K562 (cell line): Measurements from ENCODE around the gene ANKRD10. TPM values are rescaled to one million over a fixed set of nuclear protein-coding genes. Genes with fewer than 3 reads are reported as not detected.

Source experiments
- CREBBP ChIP-seq: IDR thresholded peaks from one replicate; pipeline ENCODE4 v1.6.1; 2012; ENCODE audit warnings: low read depth, mild to moderate bottlenecking, control low read depth, inconsistent platforms, low read length
- ETS1 ChIP-seq: conservative IDR thresholded peaks from 2 replicates; pipeline ENCODE4 v1.6.1; 2011; ENCODE audit warnings: low read depth, mild to moderate bottlenecking, low read length; ENCODE audit not compliant: control insufficient read depth
- HOXB6 ChIP-seq: fragments of 250-450 bp; sonication (Bioruptor Pico); IDR thresholded peaks from 2 replicates; pipeline ENCODE4 v1.5.1; 2022; ENCODE audit warnings: mild to moderate bottlenecking, borderline replicate concordance
- MAFF ChIP-seq: IDR thresholded peaks from 2 replicates; pipeline ENCODE4 v1.6.1; 2012; ENCODE audit warnings: low read length, improper control_type of control experiment
- MNT ChIP-seq, 2 experiments: fragments of 450-650 bp; conservative IDR thresholded peaks; 2 replicates each; pipeline ENCODE4 v1.6.1; 2017; ENCODE audit warnings: mild to moderate bottlenecking in 2 of 2, moderate library complexity in 2 of 2
- MYBL2 ChIP-seq, 2 experiments: fragments of 450-650 bp in 1 of 2; sonication (generic) in 1 of 2; formaldehyde crosslinking in 1 of 2; IDR thresholded peaks; 2 replicates each; pipeline versions ENCODE4 v1.6.1 to v1.8.1; 2017 to 2022; ENCODE audit warnings: borderline replicate concordance in 1 of 2, inconsistent platforms in 1 of 2, low read depth in 1 of 2, mild to moderate bottlenecking in 1 of 2, missing genetic modification reagents in 1 of 2, moderate library complexity in 1 of 2
- SREBF2 ChIP-seq: sonication (generic); formaldehyde crosslinking; IDR thresholded peaks from 2 replicates; pipeline ENCODE4 v1.4.0; 2020; ENCODE audit warnings: mild to moderate bottlenecking, missing genetic modification reagents
- ZBTB1 ChIP-seq: sonication (generic); formaldehyde crosslinking; IDR thresholded peaks from 2 replicates; pipeline ENCODE4 v1.8.1; 2023; ENCODE audit warnings: missing genetic modification reagents, low read depth, mild to moderate bottlenecking, borderline replicate concordance
- ZNF3 ChIP-seq: fragments of 250-450 bp; sonication (Bioruptor Pico); IDR thresholded peaks from 2 replicates; pipeline ENCODE4 v1.5.0; 2021; ENCODE audit warnings: mild to moderate bottlenecking, moderate library complexity
- ZNF699 ChIP-seq: fragments of 250-450 bp; sonication (Bioruptor Pico); IDR thresholded peaks from 2 replicates; pipeline ENCODE4 v1.8.0; 2021; ENCODE audit warnings: mild to moderate bottlenecking, moderate library complexity; ENCODE audit not compliant: insufficient replicate concordance
- polyA plus RNA-seq, 8 experiments: library from polyadenylated mRNA; depleted of rRNA in 4 of 8; stranded (reverse) in 5 of 8; unstranded in 3 of 8; fragments of >200 nt; fragmentation: Nextera tagmentation in 2 of 8; fragmentation: Illumina TruSeq in 1 of 8; extraction: Ambion mirVana in 2 of 8; extraction: Trizol in 1 of 8; gene quantifications; 2 replicates each; pipeline versions ENCODE4 v1.2.1 to v1.2.3, GENCODE V29; 2011 to 2014; ENCODE audit warnings: inconsistent platforms in 1 of 8, missing spikeins in 1 of 8
- total RNA-seq, 7 experiments: library from RNA; depleted of rRNA in 6 of 7; stranded (reverse); fragments of >200 nt in 6 of 7; fragmentation: Illumina TruSeq in 2 of 7; extraction: Trizol in 2 of 7; gene quantifications; 2 replicates each; pipeline versions ENCODE4 v1.2.1 to v1.2.3, GENCODE V29; 2011 to 2021; ENCODE audit warnings: low replicate concordance in 1 of 7
- TF ChIP-seq, protein P1 (sequence below): fragments of 200-600 bp; sonication (generic); IDR thresholded peaks from one replicate; pipeline ENCODE4 v1.6.1; 2012; ENCODE audit warnings: mild to moderate bottlenecking, low read depth, low read length, inconsistent platforms

Gene ANKRD10
- total and polyA plus RNA-seq, 9 of the 15 experiments (the other 6 are each of a cell fraction or from before 2014, with no cell fraction given): 21.7 to 183 (median 45.0) TPM

DNA sequence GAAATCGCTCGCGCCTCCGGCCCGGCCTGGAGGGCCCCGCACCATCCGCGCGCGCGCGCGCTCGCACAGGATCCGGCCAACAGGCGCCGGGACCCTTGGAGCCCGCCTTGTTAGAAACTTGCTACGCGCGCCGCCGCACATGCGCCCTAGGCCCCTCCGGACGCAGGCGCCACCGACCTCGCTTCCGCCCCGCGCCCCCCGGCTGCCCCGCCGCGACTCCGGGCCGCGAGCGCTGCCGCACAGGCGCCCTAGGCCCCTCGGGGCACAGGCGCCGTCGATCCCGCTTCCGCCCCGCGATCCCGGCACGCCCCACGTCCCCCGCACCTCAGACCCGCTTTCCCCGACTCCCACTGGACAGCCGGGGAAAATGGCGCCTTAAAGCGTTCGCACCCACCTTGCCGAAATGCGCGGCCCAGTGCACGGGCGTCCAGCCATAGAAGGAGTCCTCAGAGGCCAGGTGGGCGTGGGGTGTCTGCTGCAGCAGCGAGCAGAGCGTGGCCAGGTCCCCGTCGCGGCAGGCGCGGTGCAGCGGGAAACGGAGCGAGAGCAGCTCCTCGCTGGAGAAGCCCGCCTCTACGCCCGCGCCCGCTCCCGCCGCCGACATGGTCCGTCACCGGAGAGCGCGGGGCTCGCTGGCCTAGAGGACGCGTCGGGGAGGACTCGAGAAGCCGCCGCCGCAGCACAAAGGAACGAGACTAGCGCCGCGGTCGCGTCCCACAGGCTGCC, 375 bp downstream of the ANKRD10 start (continued):
- no peak for TF ChIP-seq CREBBP
- TF ChIP-seq ZBTB1 (CRISPR knock-in tag): no peak
- TF ChIP-seq ZNF3 (CRISPR knock-in tag): no peak
- 0 out of 4 replicates have a peak, but pooled peaks of 1 of the 2 experiments have one; percentile 5 for TF ChIP-seq MNT (conservative IDR thresholded peaks at IDR 0.05)
- no peak for TF ChIP-seq SREBF2
- no peak for TF ChIP-seq HOXB6 (CRISPR knock-in tag)
- TF ChIP-seq, protein P1, sequence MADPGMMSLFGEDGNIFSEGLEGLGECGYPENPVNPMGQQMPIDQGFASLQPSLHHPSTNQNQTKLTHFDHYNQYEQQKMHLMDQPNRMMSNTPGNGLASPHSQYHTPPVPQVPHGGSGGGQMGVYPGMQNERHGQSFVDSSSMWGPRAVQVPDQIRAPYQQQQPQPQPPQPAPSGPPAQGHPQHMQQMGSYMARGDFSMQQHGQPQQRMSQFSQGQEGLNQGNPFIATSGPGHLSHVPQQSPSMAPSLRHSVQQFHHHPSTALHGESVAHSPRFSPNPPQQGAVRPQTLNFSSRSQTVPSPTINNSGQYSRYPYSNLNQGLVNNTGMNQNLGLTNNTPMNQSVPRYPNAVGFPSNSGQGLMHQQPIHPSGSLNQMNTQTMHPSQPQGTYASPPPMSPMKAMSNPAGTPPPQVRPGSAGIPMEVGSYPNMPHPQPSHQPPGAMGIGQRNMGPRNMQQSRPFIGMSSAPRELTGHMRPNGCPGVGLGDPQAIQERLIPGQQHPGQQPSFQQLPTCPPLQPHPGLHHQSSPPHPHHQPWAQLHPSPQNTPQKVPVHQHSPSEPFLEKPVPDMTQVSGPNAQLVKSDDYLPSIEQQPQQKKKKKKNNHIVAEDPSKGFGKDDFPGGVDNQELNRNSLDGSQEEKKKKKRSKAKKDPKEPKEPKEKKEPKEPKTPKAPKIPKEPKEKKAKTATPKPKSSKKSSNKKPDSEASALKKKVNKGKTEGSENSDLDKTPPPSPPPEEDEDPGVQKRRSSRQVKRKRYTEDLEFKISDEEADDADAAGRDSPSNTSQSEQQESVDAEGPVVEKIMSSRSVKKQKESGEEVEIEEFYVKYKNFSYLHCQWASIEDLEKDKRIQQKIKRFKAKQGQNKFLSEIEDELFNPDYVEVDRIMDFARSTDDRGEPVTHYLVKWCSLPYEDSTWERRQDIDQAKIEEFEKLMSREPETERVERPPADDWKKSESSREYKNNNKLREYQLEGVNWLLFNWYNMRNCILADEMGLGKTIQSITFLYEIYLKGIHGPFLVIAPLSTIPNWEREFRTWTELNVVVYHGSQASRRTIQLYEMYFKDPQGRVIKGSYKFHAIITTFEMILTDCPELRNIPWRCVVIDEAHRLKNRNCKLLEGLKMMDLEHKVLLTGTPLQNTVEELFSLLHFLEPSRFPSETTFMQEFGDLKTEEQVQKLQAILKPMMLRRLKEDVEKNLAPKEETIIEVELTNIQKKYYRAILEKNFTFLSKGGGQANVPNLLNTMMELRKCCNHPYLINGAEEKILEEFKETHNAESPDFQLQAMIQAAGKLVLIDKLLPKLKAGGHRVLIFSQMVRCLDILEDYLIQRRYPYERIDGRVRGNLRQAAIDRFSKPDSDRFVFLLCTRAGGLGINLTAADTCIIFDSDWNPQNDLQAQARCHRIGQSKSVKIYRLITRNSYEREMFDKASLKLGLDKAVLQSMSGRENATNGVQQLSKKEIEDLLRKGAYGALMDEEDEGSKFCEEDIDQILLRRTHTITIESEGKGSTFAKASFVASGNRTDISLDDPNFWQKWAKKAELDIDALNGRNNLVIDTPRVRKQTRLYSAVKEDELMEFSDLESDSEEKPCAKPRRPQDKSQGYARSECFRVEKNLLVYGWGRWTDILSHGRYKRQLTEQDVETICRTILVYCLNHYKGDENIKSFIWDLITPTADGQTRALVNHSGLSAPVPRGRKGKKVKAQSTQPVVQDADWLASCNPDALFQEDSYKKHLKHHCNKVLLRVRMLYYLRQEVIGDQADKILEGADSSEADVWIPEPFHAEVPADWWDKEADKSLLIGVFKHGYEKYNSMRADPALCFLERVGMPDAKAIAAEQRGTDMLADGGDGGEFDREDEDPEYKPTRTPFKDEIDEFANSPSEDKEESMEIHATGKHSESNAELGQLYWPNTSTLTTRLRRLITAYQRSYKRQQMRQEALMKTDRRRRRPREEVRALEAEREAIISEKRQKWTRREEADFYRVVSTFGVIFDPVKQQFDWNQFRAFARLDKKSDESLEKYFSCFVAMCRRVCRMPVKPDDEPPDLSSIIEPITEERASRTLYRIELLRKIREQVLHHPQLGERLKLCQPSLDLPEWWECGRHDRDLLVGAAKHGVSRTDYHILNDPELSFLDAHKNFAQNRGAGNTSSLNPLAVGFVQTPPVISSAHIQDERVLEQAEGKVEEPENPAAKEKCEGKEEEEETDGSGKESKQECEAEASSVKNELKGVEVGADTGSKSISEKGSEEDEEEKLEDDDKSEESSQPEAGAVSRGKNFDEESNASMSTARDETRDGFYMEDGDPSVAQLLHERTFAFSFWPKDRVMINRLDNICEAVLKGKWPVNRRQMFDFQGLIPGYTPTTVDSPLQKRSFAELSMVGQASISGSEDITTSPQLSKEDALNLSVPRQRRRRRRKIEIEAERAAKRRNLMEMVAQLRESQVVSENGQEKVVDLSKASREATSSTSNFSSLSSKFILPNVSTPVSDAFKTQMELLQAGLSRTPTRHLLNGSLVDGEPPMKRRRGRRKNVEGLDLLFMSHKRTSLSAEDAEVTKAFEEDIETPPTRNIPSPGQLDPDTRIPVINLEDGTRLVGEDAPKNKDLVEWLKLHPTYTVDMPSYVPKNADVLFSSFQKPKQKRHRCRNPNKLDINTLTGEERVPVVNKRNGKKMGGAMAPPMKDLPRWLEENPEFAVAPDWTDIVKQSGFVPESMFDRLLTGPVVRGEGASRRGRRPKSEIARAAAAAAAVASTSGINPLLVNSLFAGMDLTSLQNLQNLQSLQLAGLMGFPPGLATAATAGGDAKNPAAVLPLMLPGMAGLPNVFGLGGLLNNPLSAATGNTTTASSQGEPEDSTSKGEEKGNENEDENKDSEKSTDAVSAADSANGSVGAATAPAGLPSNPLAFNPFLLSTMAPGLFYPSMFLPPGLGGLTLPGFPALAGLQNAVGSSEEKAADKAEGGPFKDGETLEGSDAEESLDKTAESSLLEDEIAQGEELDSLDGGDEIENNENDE: no peak
- no peak for TF ChIP-seq MYBL2 (IDR thresholded peaks at IDR 0.05; ENCODE audit: low read depth)
- TF ChIP-seq MYBL2 (CRISPR knock-in tag; IDR thresholded peaks at IDR 0.05; ENCODE audit: borderline replicate concordance): no peak
- no peak for TF ChIP-seq MAFF
- 0 out of 2 replicates have a peak, but pooled peaks have one; percentile 10 for TF ChIP-seq ETS1
- no peak for TF ChIP-seq ZNF699 (CRISPR knock-in tag)
